ENCODE measurements around the gene CS.
"Not testable (repeated sequence)": the region's sequence is repeated elsewhere in the genome, so short reads cannot be mapped to it uniquely, and the experiment has no call there.

CS gene

GRCh38 chr12:56333197-56333678 lies 33.1 kb upstream of the CS start:
- peaks cover 7% of the 10 kb centered on the region for H3K4me1 ChIP-seq (ENCODE audit: insufficient read depth, insufficient read length)
- H3K4me3 ChIP-seq (ENCODE audit: insufficient read length, low read depth): peak overlapping the region; percentile 73

GRCh38 chr12:56332512-56333196 lies 32.5 kb upstream of the CS start:
- H3K27me3 ChIP-seq (ENCODE audit: insufficient read depth, insufficient read length): no peaks in the 10 kb centered on the region
- TF ChIP-seq SUZ12 (IDR thresholded peaks at IDR 0.05; ENCODE audit: extremely low read depth, insufficient read depth, insufficient read length) (no peak), ZNF274 (IDR thresholded peaks at IDR 0.05; ENCODE audit: low read depth, low read length) (no peak), YY1 (IDR thresholded peaks at IDR 0.05; ENCODE audit: insufficient read depth, insufficient read length) (no peak)
- H3K9ac ChIP-seq (ENCODE audit: insufficient read length, low read depth): peak overlapping the region; percentile 69
- peak overlapping the region; percentile 73 for H3K4me3 ChIP-seq (ENCODE audit: insufficient read length, low read depth)
- DNase-seq (ENCODE audit: low read depth, low spot score): no peak
- peaks cover 3% of the 10 kb centered on the region for H3K4me1 ChIP-seq (ENCODE audit: insufficient read depth, insufficient read length)
- H3K36me3 ChIP-seq (ENCODE audit: insufficient read depth, insufficient read length, low read length): peaks cover 9% of the 10 kb centered on the region
- no peaks in the 10 kb centered on the region for H3K9me3 ChIP-seq (ENCODE audit: insufficient read depth, low read length)

More at GRCh38 chr12:56333197-56333678, 33.1 kb upstream of the CS start:
- DNase-seq (ENCODE audit: low read depth, low spot score): no peak
- TF ChIP-seq YY1 (IDR thresholded peaks at IDR 0.05; ENCODE audit: insufficient read depth, insufficient read length) (no peak), ZNF274 (IDR thresholded peaks at IDR 0.05; ENCODE audit: low read depth, low read length) (no peak), SUZ12 (IDR thresholded peaks at IDR 0.05; ENCODE audit: extremely low read depth, insufficient read depth, insufficient read length) (no peak)
- H3K36me3 ChIP-seq (ENCODE audit: insufficient read depth, insufficient read length, low read length): peaks cover 4% of the 10 kb centered on the region
- no peaks in the 10 kb centered on the region for H3K9me3 ChIP-seq (ENCODE audit: insufficient read depth, low read length)
- peak overlapping the region; percentile 69 for H3K9ac ChIP-seq (ENCODE audit: insufficient read length, low read depth)
- no peaks in the 10 kb centered on the region for H3K27me3 ChIP-seq (ENCODE audit: insufficient read depth, insufficient read length)

GRCh38 chr12:56330936-56331490 lies 30.9 kb upstream of the CS start:
- Histone ChIP-seq H3K36me3 (ENCODE audit: insufficient read depth, insufficient read length, low read length) (peaks cover 26% of the 10 kb centered on the region), H3K4me3 (ENCODE audit: insufficient read length, low read depth) (no peak overlapping the region), H3K4me1 (ENCODE audit: insufficient read depth, insufficient read length) (no peaks in the 10 kb centered on the region), H3K27me3 (ENCODE audit: insufficient read depth, insufficient read length) (no peaks in the 10 kb centered on the region), H3K9me3 (ENCODE audit: insufficient read depth, low read length) (no peaks in the 10 kb centered on the region), H3K9ac (ENCODE audit: insufficient read length, low read depth) (no peak overlapping the region)
- TF ChIP-seq SUZ12 (IDR thresholded peaks at IDR 0.05; ENCODE audit: extremely low read depth, insufficient read depth, insufficient read length) (no peak), YY1 (IDR thresholded peaks at IDR 0.05; ENCODE audit: insufficient read depth, insufficient read length) (no peak), ZNF274 (IDR thresholded peaks at IDR 0.05; ENCODE audit: low read depth, low read length) (no peak)
- no peak for DNase-seq (ENCODE audit: low read depth, low spot score)

GRCh38 chr12:56326533-56326932 lies 26.4 kb upstream of the CS start:
- TF ChIP-seq YY1 (IDR thresholded peaks at IDR 0.05; ENCODE audit: insufficient read depth, insufficient read length) (no peak), ZNF274 (IDR thresholded peaks at IDR 0.05; ENCODE audit: low read depth, low read length) (no peak), SUZ12 (IDR thresholded peaks at IDR 0.05; ENCODE audit: extremely low read depth, insufficient read depth, insufficient read length) (no peak)
- Histone ChIP-seq H3K9ac (ENCODE audit: insufficient read length, low read depth) (no peak overlapping the region), H3K27me3 (ENCODE audit: insufficient read depth, insufficient read length) (no peaks in the 10 kb centered on the region), H3K9me3 (ENCODE audit: insufficient read depth, low read length) (no peaks in the 10 kb centered on the region), H3K4me3 (ENCODE audit: insufficient read length, low read depth) (no peak overlapping the region), H3K36me3 (ENCODE audit: insufficient read depth, insufficient read length, low read length) (peaks cover 59% of the 10 kb centered on the region), H3K4me1 (ENCODE audit: insufficient read depth, insufficient read length) (no peaks in the 10 kb centered on the region)
- no peak for DNase-seq (ENCODE audit: low read depth, low spot score)

GRCh38 chr12:56326126-56326525 lies 26.0 kb upstream of the CS start:
- H3K9me3 ChIP-seq (ENCODE audit: insufficient read depth, low read length): no peaks in the 10 kb centered on the region
- no peak overlapping the region for H3K4me3 ChIP-seq (ENCODE audit: insufficient read length, low read depth)
- peaks cover 59% of the 10 kb centered on the region for H3K36me3 ChIP-seq (ENCODE audit: insufficient read depth, insufficient read length, low read length)
- TF ChIP-seq YY1 (IDR thresholded peaks at IDR 0.05; ENCODE audit: insufficient read depth, insufficient read length) (no peak), SUZ12 (IDR thresholded peaks at IDR 0.05; ENCODE audit: extremely low read depth, insufficient read depth, insufficient read length) (no peak), ZNF274 (IDR thresholded peaks at IDR 0.05; ENCODE audit: low read depth, low read length) (no peak)
- H3K9ac ChIP-seq (ENCODE audit: insufficient read length, low read depth): no peak overlapping the region
- H3K27me3 ChIP-seq (ENCODE audit: insufficient read depth, insufficient read length): no peaks in the 10 kb centered on the region
- no peak for DNase-seq (ENCODE audit: low read depth, low spot score)
- no peaks in the 10 kb centered on the region for H3K4me1 ChIP-seq (ENCODE audit: insufficient read depth, insufficient read length)

GRCh38 chr12:56324206-56324605 lies 24.1 kb upstream of the CS start:
- Histone ChIP-seq H3K4me1 (ENCODE audit: insufficient read depth, insufficient read length) (no peaks in the 10 kb centered on the region), H3K9ac (ENCODE audit: insufficient read length, low read depth) (no peak overlapping the region), H3K4me3 (ENCODE audit: insufficient read length, low read depth) (no peak overlapping the region), H3K27me3 (ENCODE audit: insufficient read depth, insufficient read length) (no peaks in the 10 kb centered on the region), H3K9me3 (ENCODE audit: insufficient read depth, low read length) (no peaks in the 10 kb centered on the region), H3K36me3 (ENCODE audit: insufficient read depth, insufficient read length, low read length) (peaks cover 65% of the 10 kb centered on the region)
- DNase-seq (ENCODE audit: low read depth, low spot score): no peak
- TF ChIP-seq ZNF274 (IDR thresholded peaks at IDR 0.05; ENCODE audit: low read depth, low read length) (no peak), YY1 (IDR thresholded peaks at IDR 0.05; ENCODE audit: insufficient read depth, insufficient read length) (no peak), SUZ12 (IDR thresholded peaks at IDR 0.05; ENCODE audit: extremely low read depth, insufficient read depth, insufficient read length) (no peak)

- H3K27me3 ChIP-seq (ENCODE audit: insufficient read depth, insufficient read length); H3K9me3 ChIP-seq (ENCODE audit: insufficient read depth, low read length); H3K4me1 ChIP-seq (ENCODE audit: insufficient read depth, insufficient read length); DNase-seq (ENCODE audit: low read depth, low spot score); H3K4me3 ChIP-seq (ENCODE audit: insufficient read length, low read depth); H3K9ac ChIP-seq (ENCODE audit: insufficient read length, low read depth): not testable (repeated sequence)
- H3K36me3 ChIP-seq (ENCODE audit: insufficient read depth, insufficient read length, low read length): peaks cover 50% of the 10 kb centered on the region
Observed at GRCh38 chr12:56321610-56322009, 21.5 kb upstream of the CS start.

Measured in NT2/D1 (cell line).